ENCODE results near the gene TBC1D22A.

TBC1D22A gene, protein sequence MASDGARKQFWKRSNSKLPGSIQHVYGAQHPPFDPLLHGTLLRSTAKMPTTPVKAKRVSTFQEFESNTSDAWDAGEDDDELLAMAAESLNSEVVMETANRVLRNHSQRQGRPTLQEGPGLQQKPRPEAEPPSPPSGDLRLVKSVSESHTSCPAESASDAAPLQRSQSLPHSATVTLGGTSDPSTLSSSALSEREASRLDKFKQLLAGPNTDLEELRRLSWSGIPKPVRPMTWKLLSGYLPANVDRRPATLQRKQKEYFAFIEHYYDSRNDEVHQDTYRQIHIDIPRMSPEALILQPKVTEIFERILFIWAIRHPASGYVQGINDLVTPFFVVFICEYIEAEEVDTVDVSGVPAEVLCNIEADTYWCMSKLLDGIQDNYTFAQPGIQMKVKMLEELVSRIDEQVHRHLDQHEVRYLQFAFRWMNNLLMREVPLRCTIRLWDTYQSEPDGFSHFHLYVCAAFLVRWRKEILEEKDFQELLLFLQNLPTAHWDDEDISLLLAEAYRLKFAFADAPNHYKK

DNA sequence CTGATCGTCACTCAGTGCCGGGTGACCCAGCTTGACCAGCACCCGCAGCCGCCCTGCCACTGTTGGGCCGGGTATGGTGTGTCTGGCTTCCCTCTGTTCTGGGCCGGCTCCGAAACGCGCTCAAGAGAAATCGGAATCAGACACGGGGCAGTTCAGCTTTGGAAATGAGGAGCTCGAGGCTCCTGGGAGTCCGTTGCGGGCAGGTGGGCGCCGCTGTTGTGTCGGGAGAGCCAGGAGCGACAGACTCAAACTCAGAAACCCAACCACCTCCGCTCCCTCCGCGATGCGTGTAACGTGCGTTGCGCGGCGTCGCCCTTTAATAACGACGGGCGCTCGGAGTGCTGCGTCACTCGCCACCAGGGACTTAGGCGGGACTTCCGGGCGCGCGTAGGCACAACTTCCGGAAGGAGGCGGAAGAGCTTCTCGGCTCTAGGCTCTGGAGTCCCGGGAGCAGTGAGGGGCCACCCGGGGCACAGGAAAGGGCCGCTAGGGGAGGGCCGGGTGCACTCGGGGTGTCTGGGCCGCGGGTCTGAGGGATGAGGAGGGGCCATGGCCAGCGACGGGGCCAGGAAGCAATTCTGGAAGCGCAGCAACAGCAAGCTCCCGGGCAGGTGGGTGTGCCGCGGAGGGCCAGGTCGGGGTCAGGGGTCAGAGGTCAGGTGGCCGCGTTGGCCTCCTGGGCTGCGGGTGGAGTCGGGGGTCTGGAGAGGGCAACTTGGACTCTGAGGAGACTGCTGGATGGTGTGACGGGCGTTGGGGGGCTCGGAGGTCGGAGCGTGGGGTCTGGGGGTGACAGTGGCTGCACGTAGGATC lies at the start of gene TBC1D22A:
TBC1D22A (plus strand) TSS at position 413 of the 813 bp plus-strand sequence; CDS start at position 550, 137 bp downstream.
- Mint-ChIP-seq H3K36me3 (ENCODE audit: low read depth) (peaks cover 14% of the 10 kb centered on the region), H3K4me1 (ENCODE audit: low read depth) (peaks cover 37% of the 10 kb centered on the region), H3K27ac (peak within 1 kb of the TSS; percentile 92), H3K27me3 (ENCODE audit: low read depth) (no peaks in the 10 kb centered on the region), H3K9me3 (no peaks in the 10 kb centered on the region), H3K4me3 (peak within 1 kb of the TSS; percentile 92)

DNA sequence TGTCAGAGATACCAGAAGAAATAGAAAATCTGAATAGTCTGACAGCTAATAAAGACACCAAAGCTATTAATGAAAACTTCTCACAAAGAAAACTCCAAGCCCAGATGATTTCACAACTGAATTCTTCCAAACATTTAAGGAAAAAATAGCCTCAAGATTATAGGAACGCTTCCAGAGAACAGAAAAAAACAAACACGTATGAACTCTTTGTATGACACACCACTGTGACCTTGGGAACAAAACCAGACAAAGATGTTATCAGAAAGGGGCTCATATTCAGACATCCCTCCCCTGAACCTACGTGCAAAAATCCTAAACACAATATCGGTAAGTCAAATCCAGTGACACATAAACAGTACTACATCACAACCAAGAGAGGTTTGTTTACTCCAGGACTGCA lies 47.9 kb upstream of the TBC1D22A start:
- no peaks in the 10 kb centered on the region for H3K27me3 Mint-ChIP-seq (ENCODE audit: low read depth)
- no peak overlapping the region for H3K4me3 Mint-ChIP-seq
- H3K4me1 Mint-ChIP-seq (ENCODE audit: low read depth) = peaks cover 2% of the 10 kb centered on the region
- H3K36me3 Mint-ChIP-seq (ENCODE audit: low read depth) = peaks cover 49% of the 10 kb centered on the region
- no peak overlapping the region for H3K27ac Mint-ChIP-seq
- no peaks in the 10 kb centered on the region for H3K9me3 Mint-ChIP-seq

DNA sequence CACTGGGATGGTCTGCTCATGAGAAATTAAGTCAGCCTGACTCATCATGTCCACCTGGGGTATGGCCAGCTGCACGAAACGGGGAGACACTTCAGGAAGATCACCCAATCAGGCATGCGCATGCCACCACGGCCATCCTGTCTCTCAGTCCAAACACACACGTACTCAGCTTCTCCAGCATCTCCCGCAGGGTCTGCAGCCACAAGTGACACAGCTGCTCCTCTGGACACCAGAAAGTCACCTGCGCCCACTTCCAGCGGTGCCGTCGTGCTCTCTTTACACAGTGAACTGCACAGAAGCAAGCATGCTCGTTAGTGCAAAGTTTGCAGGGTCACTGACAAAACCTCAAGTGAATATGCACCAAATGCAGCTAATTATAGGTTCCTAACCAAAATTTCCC lies 42.5 kb upstream of the TBC1D22A start:
- H3K27ac Mint-ChIP-seq = no peak overlapping the region
- H3K4me1 Mint-ChIP-seq (ENCODE audit: low read depth) = peaks cover 4% of the 10 kb centered on the region
- peaks cover 29% of the 10 kb centered on the region for H3K36me3 Mint-ChIP-seq (ENCODE audit: low read depth)
- no peaks in the 10 kb centered on the region for H3K27me3 Mint-ChIP-seq (ENCODE audit: low read depth)
- H3K4me3 Mint-ChIP-seq = no peak overlapping the region
- no peaks in the 10 kb centered on the region for H3K9me3 Mint-ChIP-seq

DNA sequence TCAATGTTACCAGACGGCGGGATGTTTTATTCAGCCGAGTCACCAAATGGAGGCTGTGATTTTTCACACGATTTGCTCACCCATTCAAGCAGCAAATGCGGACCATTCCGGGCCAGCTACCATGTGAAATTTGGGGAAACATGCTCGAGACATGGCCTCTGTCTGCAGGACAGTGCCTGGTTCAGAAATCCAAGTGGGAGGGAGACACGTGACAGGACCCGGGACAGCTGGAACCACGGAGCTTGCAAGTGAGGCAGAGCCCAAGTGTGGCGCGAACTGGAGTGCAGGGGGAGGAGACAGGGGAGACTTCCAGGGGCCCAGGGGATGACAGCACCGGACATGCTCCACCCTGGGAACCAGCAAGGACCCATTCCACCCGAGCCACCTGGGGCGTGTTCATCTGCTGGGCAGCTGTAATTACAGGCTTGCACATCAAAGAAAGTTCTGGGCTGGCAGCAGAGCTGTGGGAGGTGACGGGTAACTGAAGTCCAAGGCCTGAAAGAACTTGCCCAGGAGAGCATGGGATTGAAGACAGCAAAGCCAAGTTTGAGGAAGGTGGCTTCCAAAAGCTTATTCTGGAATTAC lies 40.9 kb upstream of the TBC1D22A start:
- no peaks in the 10 kb centered on the region for H3K9me3 Mint-ChIP-seq
- H3K4me1 Mint-ChIP-seq (ENCODE audit: low read depth) = peaks cover 4% of the 10 kb centered on the region
- no peaks in the 10 kb centered on the region for H3K27me3 Mint-ChIP-seq (ENCODE audit: low read depth)
- no peak overlapping the region for H3K4me3 Mint-ChIP-seq
- no peak overlapping the region for H3K27ac Mint-ChIP-seq
- peaks cover 29% of the 10 kb centered on the region for H3K36me3 Mint-ChIP-seq (ENCODE audit: low read depth)

DNA sequence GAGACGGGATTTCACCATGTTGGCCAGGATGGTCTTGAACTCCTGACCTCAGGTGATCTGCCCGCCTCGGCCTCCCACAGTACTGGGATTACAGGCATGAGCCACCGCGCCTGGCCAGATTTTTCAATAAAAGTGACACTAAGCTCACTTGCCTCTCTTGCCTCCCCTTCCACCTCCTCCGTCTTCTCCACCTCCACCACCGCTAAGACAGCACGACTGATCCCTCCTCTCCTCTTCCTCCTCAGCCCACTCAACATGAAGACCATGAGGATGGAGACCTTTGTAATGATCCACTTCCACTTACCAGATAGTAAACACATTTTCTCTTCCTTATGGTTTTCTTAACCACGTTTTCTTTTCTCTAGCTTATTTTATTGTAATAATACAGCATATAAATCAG lies 38.6 kb upstream of the TBC1D22A start:
- Mint-ChIP-seq H3K4me1 (ENCODE audit: low read depth) (peaks cover 2% of the 10 kb centered on the region), H3K27ac (no peak overlapping the region), H3K9me3 (no peaks in the 10 kb centered on the region), H3K36me3 (ENCODE audit: low read depth) (peaks cover 14% of the 10 kb centered on the region), H3K4me3 (no peak overlapping the region), H3K27me3 (ENCODE audit: low read depth) (no peaks in the 10 kb centered on the region)

DNA sequence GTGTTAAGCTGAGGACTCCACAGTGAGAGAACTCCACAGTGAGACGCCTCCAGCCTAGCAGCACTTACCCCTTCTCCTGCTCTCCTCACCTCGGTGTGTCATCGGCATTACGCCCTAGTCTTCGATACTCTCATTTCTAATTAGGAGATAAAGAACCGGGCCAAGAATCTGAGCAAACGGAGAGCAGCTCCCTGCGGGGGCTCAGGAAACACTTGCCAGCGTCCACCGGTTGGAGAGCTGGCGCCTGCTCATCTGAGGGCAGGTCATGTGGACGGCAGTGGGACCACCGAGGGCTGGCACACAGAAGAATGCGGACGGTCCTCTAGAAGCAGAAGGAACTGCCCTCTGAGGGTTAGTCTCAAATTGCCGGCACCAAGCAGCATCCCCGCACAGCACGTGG lies 37.4 kb upstream of the TBC1D22A start:
- Mint-ChIP-seq H3K27ac (no peak overlapping the region), H3K4me3 (no peak overlapping the region), H3K36me3 (ENCODE audit: low read depth) (peaks cover 9% of the 10 kb centered on the region)

DNA sequence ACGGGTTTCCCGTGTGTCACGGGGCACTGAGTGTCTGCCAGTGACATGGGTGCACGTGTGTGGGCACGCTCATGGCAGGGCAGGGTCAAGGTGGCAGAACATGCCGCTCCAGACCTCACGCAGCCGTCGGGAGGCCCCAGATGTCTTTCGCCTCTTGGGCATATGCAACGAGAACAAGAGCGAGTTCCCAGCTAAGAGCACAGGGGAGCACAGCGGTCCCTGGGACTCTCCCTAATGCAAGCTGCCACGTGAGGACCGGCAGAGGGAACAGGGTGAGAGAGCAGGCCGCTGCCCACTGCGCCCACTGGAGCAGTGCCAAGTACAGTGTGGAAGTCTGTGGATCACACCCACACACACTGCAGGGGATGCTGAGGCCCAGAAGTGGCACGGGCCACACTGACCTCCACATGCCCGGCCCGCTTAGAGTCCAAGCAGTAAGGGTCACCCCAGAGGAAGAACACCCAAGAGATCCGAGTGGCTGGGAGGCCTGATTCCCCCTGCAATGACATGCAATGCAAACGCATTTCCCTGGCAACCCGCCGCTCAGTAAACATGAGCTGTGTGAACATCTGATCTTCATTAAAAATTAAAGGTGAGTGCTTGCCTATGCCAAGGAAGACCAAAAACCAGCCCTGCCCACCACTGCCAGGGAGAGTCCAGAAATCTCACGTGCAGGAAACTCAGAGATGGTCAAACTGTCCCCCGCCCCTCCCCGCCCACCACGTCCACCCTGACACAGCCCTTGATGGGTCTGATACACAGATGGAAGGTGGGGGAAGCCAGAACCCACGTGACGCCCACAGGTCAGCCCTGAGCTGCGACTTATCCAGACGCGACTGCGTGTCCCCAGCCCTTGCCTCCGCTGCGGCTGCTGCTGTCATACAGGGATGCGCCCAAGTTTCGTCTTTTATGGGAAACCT lies 36.1 kb upstream of the TBC1D22A start:
- Mint-ChIP-seq H3K27me3 (ENCODE audit: low read depth) (no peaks in the 10 kb centered on the region), H3K27ac (no peak overlapping the region), H3K4me3 (no peak overlapping the region), H3K4me1 (ENCODE audit: low read depth) (peaks cover 9% of the 10 kb centered on the region), H3K36me3 (ENCODE audit: low read depth) (peaks cover 12% of the 10 kb centered on the region), H3K9me3 (no peaks in the 10 kb centered on the region)

More for the DNA sequence above, 37.4 kb upstream of the TBC1D22A start:
- H3K9me3 Mint-ChIP-seq = no peaks in the 10 kb centered on the region
- H3K27me3 Mint-ChIP-seq (ENCODE audit: low read depth) = no peaks in the 10 kb centered on the region
- H3K4me1 Mint-ChIP-seq (ENCODE audit: low read depth) = peaks cover 2% of the 10 kb centered on the region

DNA sequence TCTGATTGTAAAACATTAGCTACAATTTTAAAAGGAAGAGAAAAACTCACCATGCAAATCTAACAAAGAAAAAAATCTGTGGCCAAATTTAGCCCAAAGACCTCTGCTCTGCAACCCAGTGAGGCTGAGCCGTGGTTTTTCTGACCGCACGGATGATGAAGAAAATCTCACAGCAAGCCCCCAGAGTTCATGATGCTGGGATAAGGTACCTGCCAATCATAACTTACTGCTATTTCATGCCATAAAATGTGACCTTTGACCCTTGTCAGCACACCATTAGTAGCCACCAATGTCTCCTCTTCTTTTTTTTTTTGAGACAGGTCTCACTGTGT lies 35.5 kb upstream of the TBC1D22A start:
- Mint-ChIP-seq H3K27ac (no peak overlapping the region), H3K4me3 (no peak overlapping the region), H3K4me1 (ENCODE audit: low read depth) (peaks cover 15% of the 10 kb centered on the region), H3K36me3 (ENCODE audit: low read depth) (peaks cover 12% of the 10 kb centered on the region), H3K27me3 (ENCODE audit: low read depth) (no peaks in the 10 kb centered on the region), H3K9me3 (no peaks in the 10 kb centered on the region)

DNA sequence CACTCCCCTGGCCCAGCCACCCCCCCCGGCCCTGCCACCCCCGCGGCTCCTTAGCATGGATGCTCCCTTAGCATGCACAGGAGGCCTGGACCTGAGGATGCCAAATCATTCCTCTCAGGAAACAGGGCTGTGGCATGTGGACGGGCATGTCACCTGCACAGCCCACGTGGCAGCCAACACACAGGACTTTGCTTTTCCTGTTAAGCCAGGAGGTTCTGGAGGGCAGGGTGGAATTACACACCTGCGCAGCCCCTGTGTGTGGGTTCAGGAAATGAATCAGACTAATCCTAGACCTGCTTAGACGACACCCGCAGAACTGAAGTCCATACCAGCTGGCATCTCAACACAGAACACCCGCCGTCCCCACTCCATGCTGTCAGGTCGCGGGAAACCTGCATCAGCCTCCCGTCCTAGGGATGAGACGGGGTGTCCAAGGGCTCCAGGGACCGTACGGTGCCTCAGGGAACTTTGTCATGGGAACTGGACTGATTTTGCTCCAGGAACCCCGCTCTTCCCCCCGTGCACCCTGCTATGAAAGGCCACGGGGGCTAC lies 34.6 kb upstream of the TBC1D22A start:
- Mint-ChIP-seq H3K4me3 (no peak overlapping the region), H3K4me1 (ENCODE audit: low read depth) (peaks cover 15% of the 10 kb centered on the region), H3K9me3 (no peaks in the 10 kb centered on the region), H3K36me3 (ENCODE audit: low read depth) (peaks cover 12% of the 10 kb centered on the region), H3K27ac (no peak overlapping the region), H3K27me3 (ENCODE audit: low read depth) (no peaks in the 10 kb centered on the region)

DNA sequence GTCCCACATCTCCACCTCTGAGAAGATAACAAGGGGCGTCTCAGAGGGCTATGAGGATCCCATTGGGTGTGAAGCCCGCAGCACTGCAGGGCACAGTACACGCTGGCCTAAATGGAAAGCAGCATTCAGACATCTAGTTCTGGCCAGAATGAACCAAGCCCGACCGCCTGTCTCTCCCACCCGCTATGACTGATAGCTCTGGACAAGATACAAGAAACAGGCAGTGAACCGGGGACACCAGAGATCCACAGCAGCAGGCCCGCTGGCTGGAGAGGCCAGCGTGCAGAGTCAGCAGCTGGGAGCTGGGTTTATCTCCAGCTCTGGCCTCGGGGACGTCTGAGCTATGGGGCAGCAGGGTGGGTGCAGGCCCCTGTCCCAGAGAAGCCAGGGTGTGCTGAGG lies 34.0 kb upstream of the TBC1D22A start:
- no peaks in the 10 kb centered on the region for H3K27me3 Mint-ChIP-seq (ENCODE audit: low read depth)
- no peaks in the 10 kb centered on the region for H3K9me3 Mint-ChIP-seq
- peaks cover 12% of the 10 kb centered on the region for H3K36me3 Mint-ChIP-seq (ENCODE audit: low read depth)
- peaks cover 15% of the 10 kb centered on the region for H3K4me1 Mint-ChIP-seq (ENCODE audit: low read depth)
- no peak overlapping the region for H3K27ac Mint-ChIP-seq
- H3K4me3 Mint-ChIP-seq = no peak overlapping the region

DNA sequence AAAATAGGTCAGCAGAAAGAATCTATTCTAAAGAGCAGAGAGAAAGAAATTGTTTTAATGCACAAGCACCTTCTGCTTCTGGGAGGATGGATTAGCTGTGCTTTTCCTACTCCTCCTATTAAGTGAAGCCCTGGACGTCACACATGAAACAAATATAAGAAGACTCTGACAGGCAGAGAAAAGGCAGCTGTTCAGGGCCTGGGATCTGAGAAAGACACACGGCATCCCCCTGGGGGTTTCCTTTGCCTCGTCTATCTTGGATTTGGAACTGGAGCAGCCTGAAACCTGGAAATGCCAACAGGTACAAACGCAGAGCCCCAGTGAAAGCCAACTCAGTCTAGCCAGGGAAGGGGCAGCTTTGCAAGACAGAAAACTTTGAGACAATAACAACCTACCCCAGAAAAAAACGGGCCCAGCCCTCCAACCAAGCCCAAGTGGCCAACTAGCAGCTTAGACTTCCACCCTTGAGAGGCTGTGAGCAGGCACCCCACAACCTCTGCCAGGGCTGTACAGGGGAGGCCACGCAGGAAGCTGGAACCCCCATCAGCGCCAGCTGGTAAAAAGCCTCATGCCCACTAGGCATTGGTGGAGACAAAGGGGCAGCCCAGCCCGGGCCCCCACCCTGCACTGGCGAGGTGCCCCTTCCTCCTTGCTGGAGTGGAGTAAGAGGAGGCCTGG lies 31.7 kb upstream of the TBC1D22A start:
- peaks cover 28% of the 10 kb centered on the region for H3K4me1 Mint-ChIP-seq (ENCODE audit: low read depth)

DNA sequence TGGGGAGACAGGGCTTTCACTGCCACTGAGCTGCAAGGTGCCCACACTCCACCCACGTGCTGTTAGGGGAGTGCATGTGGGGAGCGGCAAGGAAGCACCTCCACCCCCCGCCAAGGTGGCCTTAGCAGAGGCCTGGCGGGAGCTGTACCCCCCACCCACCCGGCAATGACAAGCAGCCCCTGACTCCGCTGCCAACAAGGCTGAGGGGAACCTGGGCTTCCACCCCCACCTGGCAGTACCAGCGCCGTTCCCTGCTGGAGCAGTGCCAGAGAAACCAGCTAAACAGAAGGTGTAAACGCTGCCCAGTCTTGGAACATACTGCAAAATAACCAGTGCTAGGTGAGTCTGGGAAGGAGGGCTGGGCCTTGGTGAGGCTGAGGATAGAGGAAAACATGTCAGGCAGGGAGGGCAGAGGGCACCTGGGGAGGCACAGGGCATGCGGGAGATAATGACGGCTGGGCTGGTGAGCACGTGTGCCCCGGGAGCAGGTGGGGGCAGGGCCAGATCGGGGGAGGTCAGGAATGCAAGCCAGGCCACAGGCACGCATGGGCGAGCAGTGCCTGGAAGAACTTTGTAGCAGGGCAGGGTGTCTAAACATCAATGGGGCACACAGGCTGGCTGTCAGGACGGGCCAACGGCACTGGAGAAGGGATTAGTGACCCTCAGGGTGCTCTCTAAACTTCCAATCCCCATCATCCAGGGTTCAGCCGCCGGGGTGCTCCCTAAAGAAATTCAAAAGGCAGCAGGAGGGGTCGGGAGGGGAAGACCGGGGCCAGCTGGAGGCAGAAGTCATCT lies 31.0 kb upstream of the TBC1D22A start:
- peaks cover 10% of the 10 kb centered on the region for H3K36me3 Mint-ChIP-seq (ENCODE audit: low read depth)

More for the DNA sequence above, 31.7 kb upstream of the TBC1D22A start:
- H3K9me3 Mint-ChIP-seq = no peaks in the 10 kb centered on the region
- peak overlapping the region; percentile 45 for H3K27ac Mint-ChIP-seq
- H3K4me3 Mint-ChIP-seq = no peak overlapping the region
- no peaks in the 10 kb centered on the region for H3K27me3 Mint-ChIP-seq (ENCODE audit: low read depth)
- peaks cover 9% of the 10 kb centered on the region for H3K36me3 Mint-ChIP-seq (ENCODE audit: low read depth)

DNA sequence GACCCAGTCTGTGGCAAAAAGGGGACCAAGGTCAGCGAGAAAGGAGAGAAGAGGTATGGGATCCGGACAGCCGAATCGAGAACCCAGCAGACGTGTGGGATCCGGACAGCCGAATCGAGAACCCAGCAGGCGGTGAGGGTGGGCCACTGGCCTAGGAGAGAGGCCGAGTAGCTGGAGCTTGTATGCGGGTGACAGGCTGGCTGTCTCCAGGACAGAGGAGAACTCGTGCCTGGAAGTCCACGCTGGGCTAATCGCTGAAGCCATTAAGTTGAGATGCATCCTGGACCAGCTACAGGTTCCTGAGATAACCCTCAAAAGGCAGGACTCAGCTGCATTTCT lies 30.4 kb upstream of the TBC1D22A start:
- Mint-ChIP-seq H3K4me1 (ENCODE audit: low read depth) (peaks cover 37% of the 10 kb centered on the region), H3K4me3 (no peak overlapping the region), H3K9me3 (no peaks in the 10 kb centered on the region), H3K27me3 (ENCODE audit: low read depth) (no peaks in the 10 kb centered on the region), H3K36me3 (ENCODE audit: low read depth) (peaks cover 13% of the 10 kb centered on the region), H3K27ac (no peak overlapping the region)

More for the DNA sequence above, 31.0 kb upstream of the TBC1D22A start:
- no peaks in the 10 kb centered on the region for H3K9me3 Mint-ChIP-seq
- H3K4me1 Mint-ChIP-seq (ENCODE audit: low read depth) = peaks cover 32% of the 10 kb centered on the region
- no peak overlapping the region for H3K27ac Mint-ChIP-seq
- H3K4me3 Mint-ChIP-seq = no peak overlapping the region
- no peaks in the 10 kb centered on the region for H3K27me3 Mint-ChIP-seq (ENCODE audit: low read depth)

All from T-helper 1 cell treated with Interleukin-12 subunit alpha and Interleukin-12 subunit beta and Interleukin-4 antibody, amounts not matched to agents 30 μg/mL and 1 μg/mL, for 36 hours (primary cell).